Ishikawa (cell line): Measurements from ENCODE around the gene TMEM30B.

Experiments used
- CREB1 ChIP-seq: IDR thresholded peaks from 2 replicates; pipeline ENCODE4 v1.6.1; 2012; ENCODE audit warnings: low read depth
- EGR1 ChIP-seq: IDR thresholded peaks from 2 replicates; pipeline ENCODE4 v1.6.1; 2012
- EP300 ChIP-seq: IDR thresholded peaks from 2 replicates; pipeline ENCODE4 v1.6.1; 2012; ENCODE audit warnings: borderline replicate concordance
- FOXM1 ChIP-seq: IDR thresholded peaks from 2 replicates; pipeline ENCODE4 v1.6.1; 2012; ENCODE audit warnings: low read depth, borderline replicate concordance
- MAX ChIP-seq: IDR thresholded peaks from 2 replicates; pipeline ENCODE4 v1.6.1; 2012
- NFIC ChIP-seq: IDR thresholded peaks from 2 replicates; pipeline ENCODE4 v1.6.1; 2012
- RAD21 ChIP-seq: IDR thresholded peaks from 2 replicates; pipeline ENCODE4 v1.6.1; 2012; ENCODE audit warnings: low read depth
- REST ChIP-seq: IDR thresholded peaks from 2 replicates; pipeline ENCODE4 v1.6.1; 2012; ENCODE audit warnings: low read depth, mild to moderate bottlenecking
- TAF1 ChIP-seq: IDR thresholded peaks from 2 replicates; pipeline ENCODE4 v1.6.1; 2012; ENCODE audit warnings: low read depth, mild to moderate bottlenecking
- TEAD4 ChIP-seq: IDR thresholded peaks from 2 replicates; pipeline ENCODE4 v1.6.1; 2012
- USF1 ChIP-seq: IDR thresholded peaks from 2 replicates; pipeline ENCODE4 v1.6.1; 2012
- YY1 ChIP-seq: IDR thresholded peaks from 2 replicates; pipeline ENCODE4 v1.6.1; 2012; ENCODE audit warnings: low read depth
- ZBTB7A ChIP-seq: IDR thresholded peaks from 2 replicates; pipeline ENCODE4 v1.6.1; 2012; ENCODE audit warnings: low read depth

- TF ChIP-seq TAF1 (no peak), CREB1 (no peak), MAX (no peak), EP300 (no peak), ZBTB7A (no peak), RAD21 (peak; percentile 83), NFIC (no peak), REST (no peak), FOXM1 (no peak), USF1 (no peak), YY1 (no peak), TEAD4 (no peak), EGR1 (no peak)
Measured at GRCh38 chr14:61296719-61297502, 15.8 kb upstream of the TMEM30B start.
